Hematopoietic multipotent progenitor cell treated with erythropoietin and hydrocortisone succinate and interleukin-3 and kit ligand, for 6 days (in vitro differentiated cells): Measurements from ENCODE around the gene TMEM200B.
"Not testable (repeated sequence)": the region's sequence is repeated elsewhere in the genome, so short reads cannot be mapped to it uniquely, and the experiment has no call there.

ENCODE experiments used
- DNase-seq: peaks from one replicate; pipeline ENCODE4 v3.0.0-alpha.2; 2015

TMEM200B gene

GRCh38 chr1:29133861-29134694, 10.4 kb upstream of the TMEM200B start:
- no peak for DNase-seq

DNA sequence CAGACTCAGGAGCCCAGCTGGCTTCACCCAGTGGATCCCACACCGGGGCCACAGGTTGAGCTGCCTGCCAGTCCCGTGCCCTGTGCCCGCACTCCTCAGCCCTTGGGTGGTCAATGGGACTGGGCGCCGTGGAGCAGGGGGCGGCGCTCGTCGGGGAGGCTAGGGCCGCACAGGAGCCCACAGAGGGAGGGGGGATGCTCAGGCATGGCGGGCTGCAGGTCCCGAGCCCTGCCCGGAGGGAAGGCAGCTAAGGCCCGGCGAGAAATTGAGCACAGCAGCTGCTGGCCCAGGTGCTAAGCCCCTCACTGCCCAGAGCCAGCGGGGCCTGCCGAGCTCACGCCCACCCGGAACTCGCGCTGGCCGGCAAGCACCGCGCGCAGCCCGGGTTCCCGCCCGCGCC, 7.4 kb upstream of the TMEM200B start:
- DNase-seq: not testable (repeated sequence)

- no peak for DNase-seq
Measured at GRCh38 chr1:29129916-29130315, 6.2 kb upstream of the TMEM200B start.

GRCh38 chr1:29128739-29129138, 5.0 kb upstream of the TMEM200B start:
- no peak for DNase-seq

DNA sequence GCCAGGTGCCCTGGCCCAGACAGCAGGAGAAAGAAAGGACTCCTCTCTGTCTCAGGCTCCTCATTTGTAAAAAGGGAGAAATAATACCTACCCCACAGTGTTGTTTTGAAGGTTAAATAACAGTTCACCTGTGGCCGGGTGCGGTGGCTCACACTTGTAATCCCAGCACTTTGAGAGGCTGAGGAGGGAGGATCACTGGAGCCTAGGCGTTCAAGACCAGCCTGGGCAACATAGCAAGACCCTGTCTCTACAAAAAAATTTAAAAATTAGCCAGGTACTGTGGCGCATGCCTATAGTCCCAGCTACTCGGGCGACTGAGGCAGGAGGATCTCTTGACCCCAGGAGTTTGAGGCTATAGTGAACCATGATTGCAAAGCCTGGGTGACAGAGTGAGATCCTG, 2.5 kb upstream of the TMEM200B start:
- no peak for DNase-seq

DNA sequence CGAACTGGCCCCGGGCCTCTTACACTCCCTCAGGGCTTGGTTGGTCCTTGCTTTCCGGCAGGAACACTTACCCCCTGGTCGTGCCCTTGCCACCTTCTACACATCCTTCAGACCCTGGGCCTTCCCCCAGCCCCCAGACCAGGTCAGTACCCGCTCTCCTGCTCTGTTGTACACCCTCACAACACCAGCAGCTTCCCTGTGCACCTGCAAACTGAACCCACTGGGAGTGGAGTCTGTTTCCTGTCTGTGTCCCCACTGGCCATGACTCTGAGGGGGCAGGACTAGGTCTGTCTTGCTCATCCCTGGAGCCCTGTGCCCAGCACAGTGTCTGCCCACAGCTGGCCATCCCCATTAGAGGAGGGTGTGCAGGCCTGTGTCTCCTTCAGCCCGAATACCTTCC, 2.1 kb upstream of the TMEM200B start:
- DNase-seq: no peak

DNA sequence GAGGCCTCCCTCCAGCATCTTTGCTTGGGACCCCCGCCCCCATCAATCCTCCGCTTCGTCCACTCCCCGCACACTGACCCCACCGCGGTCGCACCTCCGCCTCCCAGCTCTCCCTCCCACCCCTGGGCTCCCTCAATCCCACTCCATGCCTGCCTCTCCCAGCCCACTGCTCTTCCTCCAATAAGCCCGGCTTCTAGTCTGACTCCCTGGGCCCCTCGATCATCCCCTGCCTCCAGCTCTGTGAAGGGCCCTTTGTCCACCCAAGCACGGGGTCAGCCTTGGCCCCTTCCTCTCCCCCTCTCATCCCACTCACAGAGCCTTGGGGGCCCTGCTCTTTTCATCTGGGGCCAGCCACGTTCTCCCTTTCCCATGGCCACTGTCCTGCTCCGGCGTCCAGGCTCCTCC, 1.5 kb upstream of the TMEM200B start:
- DNase-seq: no peak

GRCh38 chr1:29124366-29125236, 898 bp upstream of the TMEM200B start:
- peak; percentile 76 for DNase-seq

DNA sequence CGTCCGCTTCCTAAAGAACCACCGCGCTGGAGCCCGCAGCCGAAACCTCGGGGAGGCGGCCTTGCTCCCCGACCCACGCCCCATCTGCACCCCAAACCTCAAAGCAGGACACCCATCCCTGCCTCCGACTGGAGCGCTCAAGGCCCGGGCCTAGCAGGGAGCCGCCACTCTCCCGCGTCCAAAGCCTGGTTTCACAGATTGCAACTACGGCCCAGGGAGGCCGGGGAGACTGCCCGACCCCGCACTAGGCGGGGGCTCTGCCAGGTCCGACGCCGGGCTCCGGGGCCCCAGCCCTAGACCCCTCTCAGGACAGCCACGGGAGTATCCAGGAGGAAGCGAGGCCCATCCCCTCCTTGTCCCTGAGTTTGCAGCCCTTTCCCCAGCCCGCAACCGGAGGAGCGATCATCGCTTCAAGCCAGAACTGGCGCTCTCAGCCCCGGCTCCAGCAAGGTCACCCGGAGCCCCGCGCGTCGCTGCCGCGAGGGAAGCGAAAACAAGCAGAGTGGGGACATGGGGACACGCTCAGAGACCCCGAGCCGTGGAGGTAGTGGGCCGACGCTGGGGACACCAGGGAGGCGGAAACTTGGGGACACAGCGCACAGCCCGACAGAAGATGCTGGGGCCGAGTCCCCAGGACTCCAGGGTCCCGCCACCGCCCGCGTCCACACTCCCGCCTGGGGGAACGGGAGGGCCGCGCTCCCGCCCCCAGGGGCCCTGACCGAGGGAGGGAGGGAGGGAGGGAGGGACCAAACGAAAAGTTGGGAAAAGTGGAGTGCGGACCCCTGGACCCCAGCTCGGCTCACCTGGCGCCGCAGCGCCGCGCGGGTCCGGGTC, 433 bp downstream of the TMEM200B start:
- DNase-seq: peak; percentile 48

- no peak for DNase-seq
Measured at GRCh38 chr1:29122682-29123052, 1.0 kb downstream of the TMEM200B start.

DNA sequence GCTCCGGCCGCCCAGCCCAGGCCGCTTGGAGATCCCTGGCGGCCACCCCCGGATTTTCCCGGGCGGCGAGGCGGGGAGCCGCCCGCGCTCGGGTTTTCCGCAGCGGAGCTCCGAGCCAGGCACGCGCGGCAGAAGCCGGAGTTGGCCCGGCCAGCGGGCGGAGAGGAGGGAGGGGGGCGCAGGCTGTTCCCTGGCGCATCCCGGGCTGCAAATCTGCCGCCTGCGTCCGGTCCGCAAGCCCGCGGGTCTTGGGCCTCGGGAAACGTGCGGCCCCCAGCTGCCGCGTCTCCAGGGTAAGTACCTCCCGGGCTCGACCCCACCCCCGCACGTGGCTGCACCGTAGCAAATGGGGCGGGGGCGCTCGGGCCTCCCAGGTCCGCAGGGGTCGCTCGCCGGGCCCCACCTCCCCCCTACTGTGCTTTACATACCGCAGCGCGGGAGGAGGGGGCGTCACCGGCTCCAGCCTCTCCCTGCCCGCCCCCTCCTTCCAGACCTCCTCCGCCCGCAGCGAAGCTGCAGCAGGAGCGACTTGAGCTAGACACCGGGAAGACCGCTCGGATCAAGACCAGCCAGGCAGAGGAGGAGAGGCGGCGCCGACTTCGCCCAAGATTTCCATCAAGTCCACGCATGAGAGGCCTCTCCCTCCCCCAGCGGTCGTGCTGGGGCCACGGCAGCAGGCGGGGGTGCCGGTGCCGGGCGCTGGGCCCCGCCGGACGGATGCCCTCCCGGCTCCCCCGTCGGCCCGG, 1.6 kb downstream of the TMEM200B start:
- no peak for DNase-seq

- no peak for DNase-seq
Measured at GRCh38 chr1:29121516-29121935, 2.2 kb downstream of the TMEM200B start.

- peak; percentile 88 for DNase-seq
Measured at GRCh38 chr1:29120947-29121485, 2.7 kb downstream of the TMEM200B start.

- no peak for DNase-seq
Measured at GRCh38 chr1:29120367-29120766, 3.3 kb downstream of the TMEM200B start.

DNA sequence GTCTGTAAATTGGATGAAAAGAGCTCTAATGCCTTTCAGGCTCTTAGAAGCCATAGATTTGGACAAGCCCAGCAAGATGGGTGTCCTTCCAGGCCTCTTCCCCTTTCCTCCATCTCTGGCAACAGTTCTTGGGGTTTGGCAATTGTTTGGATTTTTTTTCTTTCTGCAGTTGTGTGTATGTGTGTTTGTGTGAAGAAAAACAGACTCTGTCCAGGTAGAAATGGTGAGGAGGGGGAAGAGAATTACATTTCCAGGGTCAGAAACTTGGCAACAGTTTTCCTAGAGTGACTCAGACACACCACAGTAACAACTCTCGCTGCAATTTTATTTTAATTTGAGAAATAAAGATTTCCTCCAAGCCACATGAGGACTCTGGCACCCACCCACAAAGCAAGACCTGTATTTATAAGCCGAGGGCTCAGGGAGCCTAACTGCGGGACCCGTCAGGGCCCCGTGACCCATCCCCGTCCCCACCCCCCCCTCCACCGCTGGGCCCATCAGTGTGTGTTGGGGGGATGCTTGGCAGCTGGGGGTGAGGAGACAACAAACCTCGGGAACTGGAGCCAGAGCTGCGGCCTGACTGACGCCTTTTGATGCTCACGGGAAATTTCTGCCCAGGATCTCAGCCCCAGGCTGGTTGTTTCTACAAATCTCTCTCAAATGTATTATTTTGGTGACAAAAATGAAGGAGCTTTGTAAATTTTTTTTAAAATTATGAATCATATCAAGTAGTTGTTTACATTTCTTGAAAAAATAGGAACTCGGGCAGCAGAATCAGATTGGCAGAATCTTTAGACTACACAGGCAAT, 4.4 kb downstream of the TMEM200B start:
- DNase-seq: no peak

DNA sequence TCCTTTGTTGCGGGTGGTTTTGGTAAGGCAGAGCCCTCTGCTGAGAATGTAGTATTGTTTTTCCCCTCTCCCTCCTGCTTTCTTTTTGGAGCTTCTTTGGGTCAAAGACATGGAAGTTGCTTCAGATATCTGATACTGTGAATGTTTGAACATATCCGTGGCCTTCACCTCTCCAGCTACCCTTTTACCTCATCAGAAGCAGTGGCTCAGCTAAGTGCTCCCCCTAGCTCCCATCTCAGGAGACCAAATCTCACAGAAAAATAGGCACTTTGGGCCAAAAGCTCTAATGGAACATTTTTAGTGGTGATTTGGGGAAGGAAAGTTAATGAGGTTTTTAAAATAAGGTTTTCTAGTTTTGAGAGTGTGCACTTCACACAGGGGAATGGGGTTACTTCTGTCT, 6.3 kb downstream of the TMEM200B start:
- no peak for DNase-seq

GRCh38 chr1:29114654-29115053, 9.0 kb downstream of the TMEM200B start:
- no peak for DNase-seq

- DNase-seq: no peak
Measured at GRCh38 chr1:29113413-29114117, 10.1 kb downstream of the TMEM200B start.

DNA sequence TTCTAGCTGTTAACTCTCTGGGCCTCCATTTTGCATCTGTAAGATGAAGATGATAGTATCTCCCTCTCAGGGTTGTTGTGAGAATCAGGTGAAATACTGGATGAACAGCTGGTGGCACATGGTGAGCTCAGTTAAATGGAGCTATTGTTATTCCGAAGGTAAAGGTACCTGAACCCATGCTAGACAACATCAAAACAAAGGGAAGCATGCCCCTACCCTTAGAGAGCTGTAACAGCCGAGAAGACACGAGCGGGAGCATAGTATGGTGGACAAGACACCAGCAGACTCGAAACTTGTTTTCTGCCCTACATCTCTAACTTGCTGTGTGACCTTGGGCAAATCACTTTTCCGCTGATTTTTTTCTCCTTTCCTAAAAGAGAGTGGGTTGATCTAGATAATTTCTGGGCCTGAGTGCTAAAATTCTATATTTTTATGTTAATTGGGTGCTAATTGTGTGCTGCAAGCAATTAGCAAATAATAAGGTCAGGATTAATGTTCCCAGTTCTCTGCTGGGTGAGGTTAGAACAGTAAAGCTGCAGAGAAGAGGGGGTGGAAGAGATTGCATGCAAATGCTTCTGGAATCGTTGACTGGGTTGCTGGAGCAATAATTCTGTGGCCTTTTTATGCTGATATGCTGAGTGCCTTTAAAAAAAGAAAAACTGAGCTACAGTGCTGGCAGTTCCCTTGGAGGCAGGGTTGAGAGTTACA, 10.8 kb downstream of the TMEM200B start:
- no peak for DNase-seq

DNA sequence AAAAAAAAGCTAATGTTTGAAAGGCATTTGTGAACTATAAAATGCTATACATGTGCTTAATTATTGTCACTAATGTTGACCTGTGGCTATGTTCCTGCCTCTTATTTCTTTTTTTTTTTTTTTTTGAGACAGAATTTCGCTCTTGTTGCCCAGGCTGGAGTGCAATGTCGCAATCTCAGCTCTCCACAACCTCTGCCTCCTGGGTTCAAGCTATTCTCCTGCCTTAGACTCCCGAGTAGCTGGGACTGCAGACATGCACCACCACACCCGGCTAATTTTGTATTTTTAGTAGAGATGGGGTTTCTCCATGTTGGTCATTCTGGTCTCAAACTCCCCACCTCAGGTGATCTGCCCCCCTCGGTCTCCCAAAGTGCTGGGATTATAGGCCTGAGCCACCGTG, 15.7 kb downstream of the TMEM200B start:
- DNase-seq: not testable (repeated sequence)
